ENCODE data around the gene ADI1. TPM values are rescaled to one million over a fixed set of nuclear protein-coding genes. Genes with fewer than 3 reads are reported as not detected.
"Not testable (repeated sequence)": the region's sequence is repeated elsewhere in the genome, so short reads cannot be mapped to it uniquely, and the experiment has no call there.

ADI1 gene
- total and polyA plus RNA-seq, 2 experiments from 2014 or later: 77.7 to 140 TPM

- H3F3A ChIP-seq (ENCODE audit: insufficient read depth): no peaks in the 10 kb centered on the region
- no peak overlapping the region for H3K9ac ChIP-seq
- H3K4me3 ChIP-seq: no peak overlapping the region
- H3K9me3 ChIP-seq (ENCODE audit: low read depth): no peaks in the 10 kb centered on the region
- peaks cover 18% of the 10 kb centered on the region; the same call in 1 of the 2 replicates for H3K36me3 ChIP-seq (ENCODE audit: low read depth)
- H3K79me2 ChIP-seq (ENCODE audit: insufficient read depth): 0 out of 2 replicates have a peak, but pooled peaks cover 4% of the 10 kb centered on the region
- in situ Hi-C loops (cut with MboI): no loop called here
- no peaks in the 10 kb centered on the region for H3K9me2 ChIP-seq (ENCODE audit: insufficient read depth)
- no peak overlapping the region for H2AFZ ChIP-seq
- H3K27ac ChIP-seq: no peak overlapping the region
- no peak for DNase-seq
- no peaks in the 10 kb centered on the region for H4K20me1 ChIP-seq (ENCODE audit: insufficient read depth)
- 91 to 96% methylated on average over 11 of the region's 11 CpGs for WGBS, 2 experiments (ENCODE audit: low coverage in 1 of 2, low lambda C conversion rate in 2 of 2, missing lambda C conversion rate in 2 of 2)
- no peaks in the 10 kb centered on the region for H3K4me1 ChIP-seq (ENCODE audit: insufficient read depth)
- TF ChIP-seq EZH2phosphoT487 (IDR thresholded peaks at IDR 0.05; ENCODE audit: insufficient read depth, low read depth) (no peak), EZH2 (IDR thresholded peaks at IDR 0.05; ENCODE audit: insufficient read depth, poor library complexity, severe bottlenecking) (no peak)
- no peaks in the 10 kb centered on the region for H3K27me3 ChIP-seq (replicated peaks; ENCODE audit: insufficient read depth)
- H3K4me2 ChIP-seq (ENCODE audit: unreplicated experiment): no peak overlapping the region
These were observed 69.4 kb downstream of the ADI1 start for GRCh38 chr2:3449936-3450335.

- 85 to 88% methylated on average over 13 of the region's 13 CpGs for WGBS, 2 experiments (ENCODE audit: low coverage in 1 of 2, low lambda C conversion rate in 2 of 2, missing lambda C conversion rate in 2 of 2)
These were observed 70.2 kb downstream of the ADI1 start for GRCh38 chr2:3449086-3449485.

GRCh38 chr2:3448441-3448911 is 70.9 kb downstream of the ADI1 start:
- H4K20me1 ChIP-seq (ENCODE audit: insufficient read depth); in situ Hi-C loops (cut with MboI): not testable (repeated sequence)

More at GRCh38 chr2:3449086-3449485, 70.2 kb downstream of the ADI1 start:
- no peaks in the 10 kb centered on the region for H3K9me2 ChIP-seq (ENCODE audit: insufficient read depth)
- H3K79me2 ChIP-seq (ENCODE audit: insufficient read depth): 0 out of 2 replicates have a peak, but pooled peaks cover 4% of the 10 kb centered on the region
- H2AFZ ChIP-seq: no peak overlapping the region
- no peaks in the 10 kb centered on the region for H3F3A ChIP-seq (ENCODE audit: insufficient read depth)
- DNase-seq: no peak
- H3K9me3 ChIP-seq (ENCODE audit: low read depth): no peaks in the 10 kb centered on the region
- no peaks in the 10 kb centered on the region for H3K4me1 ChIP-seq (ENCODE audit: insufficient read depth)
- H3K4me2 ChIP-seq (ENCODE audit: unreplicated experiment): no peak overlapping the region
- H3K4me3 ChIP-seq: no peak overlapping the region
- peaks cover 26% of the 10 kb centered on the region; the same call in 1 of the 2 replicates for H3K36me3 ChIP-seq (ENCODE audit: low read depth)
- no peaks in the 10 kb centered on the region for H4K20me1 ChIP-seq (ENCODE audit: insufficient read depth)
- no peaks in the 10 kb centered on the region for H3K27me3 ChIP-seq (replicated peaks; ENCODE audit: insufficient read depth)
- in situ Hi-C loops (cut with MboI): no loop called here
- no peak overlapping the region for H3K27ac ChIP-seq
- TF ChIP-seq EZH2phosphoT487 (IDR thresholded peaks at IDR 0.05; ENCODE audit: insufficient read depth, low read depth) (no peak), EZH2 (IDR thresholded peaks at IDR 0.05; ENCODE audit: insufficient read depth, poor library complexity, severe bottlenecking) (no peak)
- no peak overlapping the region for H3K9ac ChIP-seq

GRCh38 chr2:3447789-3448317 is 71.5 kb downstream of the ADI1 start:
- no peaks in the 10 kb centered on the region for H4K20me1 ChIP-seq (ENCODE audit: insufficient read depth)
- in situ Hi-C loops (cut with MboI): no loop called here
- 0 out of 2 replicates have a peak overlapping the region, but pooled peaks have one; percentile 30 for H3K9ac ChIP-seq
- H3F3A ChIP-seq (ENCODE audit: insufficient read depth): no peaks in the 10 kb centered on the region
- peaks cover 29% of the 10 kb centered on the region; the same call in 1 of the 2 replicates for H3K36me3 ChIP-seq (ENCODE audit: low read depth)
- peak; percentile 12 for DNase-seq
- no peak overlapping the region for H3K27ac ChIP-seq
- TF ChIP-seq EZH2phosphoT487 (IDR thresholded peaks at IDR 0.05; ENCODE audit: insufficient read depth, low read depth): no peak
- TF ChIP-seq EZH2 (IDR thresholded peaks at IDR 0.05; ENCODE audit: insufficient read depth, poor library complexity, severe bottlenecking): no peak
- no peak overlapping the region for H3K4me2 ChIP-seq (ENCODE audit: unreplicated experiment)
- no peaks in the 10 kb centered on the region for H3K9me2 ChIP-seq (ENCODE audit: insufficient read depth)
- no peaks in the 10 kb centered on the region for H3K9me3 ChIP-seq (ENCODE audit: low read depth)
- no peak overlapping the region for H3K4me3 ChIP-seq
- H2AFZ ChIP-seq: no peak overlapping the region
- WGBS, 2 experiments (ENCODE audit: low coverage in 1 of 2, low lambda C conversion rate in 2 of 2, missing lambda C conversion rate in 2 of 2): 56 to 67% methylated on average over 9 of the region's 9 CpGs
- 0 out of 2 replicates have a peak, but pooled peaks cover 4% of the 10 kb centered on the region for H3K79me2 ChIP-seq (ENCODE audit: insufficient read depth)
- no peaks in the 10 kb centered on the region for H3K27me3 ChIP-seq (replicated peaks; ENCODE audit: insufficient read depth)
- H3K4me1 ChIP-seq (ENCODE audit: insufficient read depth): no peaks in the 10 kb centered on the region

More at GRCh38 chr2:3448441-3448911, 70.9 kb downstream of the ADI1 start:
- Histone ChIP-seq H3K36me3 (ENCODE audit: low read depth) (peaks cover 29% of the 10 kb centered on the region; the same call in 1 of the 2 replicates), H3K9ac (0 out of 2 replicates have a peak overlapping the region, but pooled peaks have one; percentile 30)
- not testable (repeated sequence) for H3K27ac ChIP-seq; H3K79me2 ChIP-seq (ENCODE audit: insufficient read depth); H3K4me3 ChIP-seq; H3K9me2 ChIP-seq (ENCODE audit: insufficient read depth); H3K27me3 ChIP-seq (replicated peaks; ENCODE audit: insufficient read depth); H3K4me1 ChIP-seq (ENCODE audit: insufficient read depth); H3K9me3 ChIP-seq (ENCODE audit: low read depth); H3F3A ChIP-seq (ENCODE audit: insufficient read depth); H3K4me2 ChIP-seq (ENCODE audit: unreplicated experiment); H2AFZ ChIP-seq
- peak; percentile 37 for DNase-seq
- 61 to 64% methylated on average over 18 to 35 of the region's 35 CpGs for WGBS, 2 experiments (ENCODE audit: low coverage in 1 of 2, low lambda C conversion rate in 2 of 2, missing lambda C conversion rate in 2 of 2)

Other genes starting within 250 kb of the ADI1 start
- 46.5 and 50.2 TPM in 2 replicates for gene EIPR1, start 141.7 kb downstream of the ADI1 start, total RNA-seq (2014; rRNA removed; shearing (Covaris generic))
- 20.2 and 22.7 TPM in 2 replicates for gene EIPR1, start 141.7 kb downstream of the ADI1 start, polyA plus RNA-seq (2016; fragmentation: Nextera tagmentation; extraction: Ambion mirVana)
- 48.1 and 70.4 TPM in 2 replicates for gene TRAPPC12, start 139.8 kb downstream of the ADI1 start, total RNA-seq (2014; rRNA removed; shearing (Covaris generic))
- gene TRAPPC12, start 139.8 kb downstream of the ADI1 start, polyA plus RNA-seq (2016; fragmentation: Nextera tagmentation; extraction: Ambion mirVana): 29.3 and 30.4 TPM in 2 replicates
- 34.0 and 37.4 TPM in 2 replicates for gene RNASEH1, start 38.8 kb upstream of the ADI1 start, total RNA-seq (2014; rRNA removed; shearing (Covaris generic))
- gene RNASEH1, start 38.8 kb upstream of the ADI1 start, polyA plus RNA-seq (2016; fragmentation: Nextera tagmentation; extraction: Ambion mirVana): 52.4 and 55.2 TPM in 2 replicates
- gene RPS7, start 55.7 kb upstream of the ADI1 start, total RNA-seq (2014; rRNA removed; shearing (Covaris generic)): 1,557 and 2,019 TPM in 2 replicates
- gene RPS7, start 55.7 kb upstream of the ADI1 start, polyA plus RNA-seq (2016; fragmentation: Nextera tagmentation; extraction: Ambion mirVana): 602 and 629 TPM in 2 replicates
- not detected in 2 replicates for gene COLEC11, start 75.6 kb upstream of the ADI1 start, total RNA-seq (2014; rRNA removed; shearing (Covaris generic))
- not detected in 2 replicates for gene COLEC11, start 75.6 kb upstream of the ADI1 start, polyA plus RNA-seq (2016; fragmentation: Nextera tagmentation; extraction: Ambion mirVana)
- not detected in 2 replicates for gene ALLC, start 138.7 kb upstream of the ADI1 start, total RNA-seq (2014; rRNA removed; shearing (Covaris generic))
- gene ALLC, start 138.7 kb upstream of the ADI1 start, polyA plus RNA-seq (2016; fragmentation: Nextera tagmentation; extraction: Ambion mirVana): not detected in 2 replicates
- not detected in 2 replicates for gene DCDC2C, start 184.0 kb upstream of the ADI1 start, total RNA-seq (2014; rRNA removed; shearing (Covaris generic))
- gene DCDC2C, start 184.0 kb upstream of the ADI1 start, polyA plus RNA-seq (2016; fragmentation: Nextera tagmentation; extraction: Ambion mirVana): not detected in 2 replicates